ENCODE results near the gene SRXN1. TPM values are rescaled to one million over a fixed set of nuclear protein-coding genes. Genes with fewer than 3 reads are reported as not detected.

SRXN1 gene
- total RNA-seq, 6 donors from 2014 or later, result 10.5 to 58.2 (median 32.7) TPM

DNA sequence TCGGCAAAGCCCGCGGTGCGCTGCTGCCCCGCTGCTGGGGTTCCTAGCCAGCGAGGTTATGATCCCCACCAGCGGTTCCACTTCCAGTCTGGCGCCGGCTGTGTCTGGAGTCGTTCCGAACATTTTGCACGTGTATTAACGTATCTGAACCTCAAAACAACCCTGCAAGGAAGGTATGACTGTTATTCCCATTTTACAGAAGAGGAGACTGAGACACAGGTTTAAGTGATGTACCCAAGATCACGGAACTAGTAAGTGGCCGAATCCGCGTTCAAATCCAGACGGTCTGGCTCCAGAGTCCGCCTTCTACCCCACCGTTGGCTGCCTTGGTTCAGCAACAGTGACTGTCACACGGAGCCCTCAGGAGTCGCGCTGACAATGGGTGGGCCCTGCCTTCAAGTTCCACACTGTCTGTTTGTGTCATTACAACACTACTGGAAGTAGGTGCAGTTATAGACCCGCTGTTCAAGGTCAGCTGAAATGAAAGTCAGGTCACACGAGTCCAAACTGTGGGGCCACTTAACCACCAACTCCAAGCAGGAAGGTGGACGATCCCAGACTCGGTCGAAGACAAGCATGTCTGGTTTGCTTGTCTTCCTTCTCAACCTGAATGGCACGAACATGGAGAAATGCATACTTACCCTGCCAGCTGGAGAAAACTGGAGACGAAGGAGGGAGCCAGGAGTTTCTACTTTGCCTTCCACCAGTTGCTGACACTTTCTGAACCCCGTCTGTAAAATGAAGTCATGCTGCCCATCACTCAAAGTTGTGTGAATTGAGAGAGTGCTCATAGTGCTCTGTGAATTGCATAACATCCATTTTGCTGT is 803 bp upstream of the SRXN1 start:
- WGBS, 2 donors, result 21 to 27% methylated on average over 26 to 31 of the region's 31 CpGs
- TF ChIP-seq CTCF (IDR thresholded peaks at IDR 0.05), result no peak
- TF ChIP-seq POLR2A (IDR thresholded peaks at IDR 0.05), result no peak
- no peak for TF ChIP-seq POLR2AphosphoS5 (IDR thresholded peaks at IDR 0.05)
- no peak for TF ChIP-seq EP300 (IDR thresholded peaks at IDR 0.05)

DNA sequence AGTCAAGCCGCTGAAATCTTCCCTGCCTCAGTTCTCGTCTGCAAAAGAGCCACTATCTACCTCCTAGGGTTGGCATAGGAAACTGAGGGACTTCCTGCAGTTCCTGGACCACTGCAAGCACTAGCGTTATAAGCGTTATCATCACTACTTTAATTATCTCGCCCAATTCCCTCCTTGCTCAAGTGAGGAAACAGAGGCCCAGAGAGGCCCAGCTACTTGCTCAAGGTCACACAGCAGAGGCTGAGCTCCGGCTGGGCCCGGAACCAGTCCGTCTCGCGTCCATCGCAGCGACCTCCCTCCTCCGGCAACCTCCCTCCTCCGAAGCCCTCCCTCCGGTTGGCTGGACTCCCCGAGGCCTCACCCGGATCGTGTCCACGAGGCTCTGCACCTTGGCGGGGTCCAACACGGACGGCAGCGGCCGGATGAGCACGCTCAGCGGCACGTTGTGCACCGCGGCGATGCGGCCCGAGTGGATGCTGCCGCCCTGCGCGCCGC is 338 bp downstream of the SRXN1 start:
- peak in 1 of 2 donors; percentile 30 for ATAC-seq (ENCODE audit: low FRiP score in 2 of 2)
- H3K4me3 ChIP-seq, result peak overlapping the region; percentile 81 to 87 (median 84)
- no peaks in the 10 kb centered on the region for H3K9me3 ChIP-seq
- peak overlapping the region; percentile 80 to 95 (median 86) for H3K27ac ChIP-seq
- DNase-seq, result peak in 1 of 2 donors; percentile 23
- peaks cover 10 to 30% (median 18%) of the 10 kb centered on the region in 4 donors for H3K36me3 ChIP-seq
- peaks cover 16 to 38% (median 20%) of the 10 kb centered on the region in 4 donors for H3K4me1 ChIP-seq
- TF ChIP-seq POLR2AphosphoS5 (IDR thresholded peaks at IDR 0.05) (no peak), CTCF (IDR thresholded peaks at IDR 0.05) (no peak), EP300 (IDR thresholded peaks at IDR 0.05) (no peak), POLR2A (IDR thresholded peaks at IDR 0.05) (no peak)
- 4% methylated on average over 7 to 18 of the region's 36 CpGs for WGBS, 2 donors
- H3K27me3 ChIP-seq, result no peaks in the 10 kb centered on the region

More for the DNA sequence above, 803 bp upstream of the SRXN1 start:
- H3K27ac ChIP-seq, result peak overlapping the region; percentile 80 to 95 (median 86)
- DNase-seq, result peak in 1 of 2 donors; percentile 26
- H3K27me3 ChIP-seq, result no peaks in the 10 kb centered on the region
- peak overlapping the region; percentile 30 to 87 (median 84) for H3K4me3 ChIP-seq
- peaks cover 0 to 19% (median 6%) of the 10 kb centered on the region in 4 donors for H3K36me3 ChIP-seq
- no peaks in the 10 kb centered on the region for H3K9me3 ChIP-seq
- no peak for ATAC-seq (ENCODE audit: low FRiP score in 2 of 2)
- H3K4me1 ChIP-seq, result peaks cover 16 to 38% (median 20%) of the 10 kb centered on the region in 4 donors

DNA sequence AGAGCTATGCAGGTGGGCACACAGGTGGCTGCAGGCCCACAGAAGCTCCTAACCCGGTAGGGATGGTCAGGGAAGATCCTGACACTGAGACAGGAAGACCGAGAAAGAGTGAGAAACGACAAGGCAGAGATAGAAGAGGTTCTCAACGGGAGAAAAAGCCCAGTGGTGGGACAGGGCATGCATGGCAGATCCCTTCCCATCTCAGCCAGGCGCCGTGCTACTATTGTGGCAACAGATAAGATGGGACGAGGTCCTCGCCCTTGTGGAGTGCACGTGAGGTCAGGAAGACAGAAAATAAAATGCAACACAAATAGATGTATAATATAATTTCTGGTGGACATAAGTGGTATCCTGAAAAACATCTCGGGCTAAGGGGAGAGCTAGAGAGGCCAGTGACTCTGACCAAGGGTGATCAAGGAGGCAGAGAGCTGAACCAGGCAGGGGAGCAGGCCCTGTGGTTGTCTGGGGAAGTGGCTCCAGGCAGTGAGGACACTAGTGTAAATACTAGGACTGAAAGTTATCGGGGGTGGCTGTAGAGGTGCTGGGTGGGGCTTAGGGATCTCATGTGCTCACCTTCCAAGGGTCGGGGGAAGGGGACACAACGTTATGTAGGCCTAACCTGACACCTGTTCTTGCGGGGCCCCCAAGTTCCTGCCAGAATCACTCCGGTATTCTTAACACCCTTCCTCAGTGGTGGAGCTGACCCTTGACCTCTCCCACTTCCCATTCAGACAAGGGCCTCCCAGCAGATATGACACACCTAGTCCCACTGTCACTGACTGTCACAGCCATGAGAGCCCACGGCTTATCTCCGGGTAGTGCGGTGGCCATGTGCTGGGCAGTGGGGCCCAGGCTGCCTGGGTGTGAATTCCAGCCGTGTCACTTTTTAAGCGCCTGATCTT is 1.0 kb downstream of the SRXN1 start:
- H3K9me3 ChIP-seq, result no peaks in the 10 kb centered on the region

DNA sequence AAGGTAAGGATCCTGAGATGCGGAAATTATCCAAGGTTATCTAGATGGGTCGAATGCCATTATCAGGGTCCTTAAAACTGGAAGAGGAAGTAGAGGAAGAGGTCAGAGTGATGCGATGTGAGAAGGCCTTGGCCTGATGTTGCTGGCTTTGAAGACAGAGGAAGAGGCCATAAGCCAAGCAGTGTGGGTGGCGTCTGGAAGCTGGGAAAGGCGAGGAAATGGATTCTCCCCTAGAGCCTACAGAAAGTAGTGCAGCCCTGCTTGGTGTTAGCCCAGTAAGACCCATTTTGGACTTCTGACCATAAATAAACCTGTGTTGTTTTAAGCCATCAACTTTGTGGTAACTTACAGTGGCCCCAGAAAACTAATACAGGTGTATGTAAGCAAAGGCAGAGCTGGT is 2.0 kb downstream of the SRXN1 start:
- ATAC-seq (ENCODE audit: low FRiP score in 2 of 2), result no peak
- WGBS, 2 donors, result 84 to 88% methylated on average over 5 of the region's 5 CpGs
- no peak for DNase-seq
- Histone ChIP-seq H3K36me3 (peaks cover 11 to 39% (median 25%) of the 10 kb centered on the region in 4 donors), H3K9me3 (no peaks in the 10 kb centered on the region), H3K4me3 (no peak overlapping the region), H3K27me3 (no peaks in the 10 kb centered on the region), H3K4me1 (peaks cover 16 to 41% (median 22%) of the 10 kb centered on the region in 4 donors), H3K27ac (no peak overlapping the region)
- TF ChIP-seq CTCF (IDR thresholded peaks at IDR 0.05), result peak in 1 of 6 experiments; percentile 7
- TF ChIP-seq POLR2A (IDR thresholded peaks at IDR 0.05), result no peak
- TF ChIP-seq EP300 (IDR thresholded peaks at IDR 0.05), result no peak
- TF ChIP-seq POLR2AphosphoS5 (IDR thresholded peaks at IDR 0.05), result no peak

More for the DNA sequence above, 1.0 kb downstream of the SRXN1 start:
- Histone ChIP-seq H3K36me3 (peaks cover 11 to 37% (median 25%) of the 10 kb centered on the region in 4 donors), H3K4me3 (peak overlapping the region; percentile 81 to 87 (median 84)), H3K27me3 (no peaks in the 10 kb centered on the region), H3K4me1 (peaks cover 16 to 38% (median 20%) of the 10 kb centered on the region in 4 donors), H3K27ac (peak overlapping the region; percentile 80 to 95 (median 86))
- no peak for TF ChIP-seq POLR2A (IDR thresholded peaks at IDR 0.05)
- TF ChIP-seq EP300 (IDR thresholded peaks at IDR 0.05), result no peak
- no peak for TF ChIP-seq POLR2AphosphoS5 (IDR thresholded peaks at IDR 0.05)
- DNase-seq (peak in 1 of 2 donors; percentile 31), ATAC-seq (ENCODE audit: low FRiP score in 2 of 2) (no peak)
- 57 to 68% methylated on average over 14 to 20 of the region's 20 CpGs for WGBS, 2 donors
